ENCODE results near the gene PCDHB6. TPM values are rescaled to one million over a fixed set of nuclear protein-coding genes. Genes with fewer than 3 reads are reported as not detected.
A peak's percentile ranks its signal among the peaks of the same experiment; 100 is the strongest.
"Not testable (repeated sequence)": the region's sequence is repeated elsewhere in the genome, so short reads cannot be mapped to it uniquely, and the experiment has no call there.

Gene PCDHB6
- polyA plus RNA-seq, 3 donors from 2014 or later = not detected

DNA sequence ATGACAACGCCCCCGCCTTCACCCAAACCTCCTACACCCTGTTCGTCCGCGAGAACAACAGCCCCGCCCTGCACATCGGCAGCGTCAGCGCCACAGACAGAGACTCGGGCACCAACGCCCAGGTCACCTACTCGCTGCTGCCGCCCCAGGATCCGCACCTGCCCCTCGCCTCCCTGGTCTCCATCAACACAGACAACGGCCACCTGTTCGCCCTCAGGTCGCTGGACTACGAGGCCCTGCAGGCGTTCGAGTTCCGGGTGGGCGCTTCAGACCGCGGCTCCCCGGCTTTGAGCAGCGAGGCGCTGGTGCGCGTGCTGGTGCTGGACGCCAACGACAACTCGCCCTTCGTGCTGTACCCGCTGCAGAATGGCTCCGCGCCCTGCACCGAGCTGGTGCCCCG is 29.5 kb downstream of the PCDHB6 start:
- not testable (repeated sequence) for H3K36me3 Mint-ChIP-seq, H3K27ac Mint-ChIP-seq, DNase-seq, H3K4me3 Mint-ChIP-seq, H3K4me1 Mint-ChIP-seq
- peaks cover 2 to 20% (median 10%) of the 10 kb centered on the region in 3 donors for H3K27me3 Mint-ChIP-seq (ENCODE audit: low read depth in 3 of 3)
- peaks cover 3 to 20% (median 16%) of the 10 kb centered on the region in 6 donors for H3K9me3 Mint-ChIP-seq

- H3K4me1 Mint-ChIP-seq, H3K4me3 Mint-ChIP-seq, DNase-seq, H3K27ac Mint-ChIP-seq, H3K36me3 Mint-ChIP-seq: not testable (repeated sequence)
- H3K27me3 Mint-ChIP-seq (ENCODE audit: low read depth in 3 of 3) = peaks cover 2 to 21% (median 10%) of the 10 kb centered on the region in 3 donors
- peaks cover 4 to 23% (median 20%) of the 10 kb centered on the region in 6 donors for H3K9me3 Mint-ChIP-seq
Observed at GRCh38 chr5:141179876-141180275, 30.0 kb downstream of the PCDHB6 start.

GRCh38 chr5:141180313-141180712 is 30.5 kb downstream of the PCDHB6 start:
- Mint-ChIP-seq H3K4me1 (no peaks in the 10 kb centered on the region), H3K27ac (no peak overlapping the region), H3K4me3 (no peak overlapping the region), H3K36me3 (peaks cover 0 to 13% (median 4%) of the 10 kb centered on the region in 3 donors), H3K9me3 (peaks cover 7 to 26% (median 19%) of the 10 kb centered on the region in 6 donors), H3K27me3 (ENCODE audit: low read depth in 3 of 3) (peaks cover 2 to 21% (median 6%) of the 10 kb centered on the region in 3 donors)
- DNase-seq = no peak

DNA sequence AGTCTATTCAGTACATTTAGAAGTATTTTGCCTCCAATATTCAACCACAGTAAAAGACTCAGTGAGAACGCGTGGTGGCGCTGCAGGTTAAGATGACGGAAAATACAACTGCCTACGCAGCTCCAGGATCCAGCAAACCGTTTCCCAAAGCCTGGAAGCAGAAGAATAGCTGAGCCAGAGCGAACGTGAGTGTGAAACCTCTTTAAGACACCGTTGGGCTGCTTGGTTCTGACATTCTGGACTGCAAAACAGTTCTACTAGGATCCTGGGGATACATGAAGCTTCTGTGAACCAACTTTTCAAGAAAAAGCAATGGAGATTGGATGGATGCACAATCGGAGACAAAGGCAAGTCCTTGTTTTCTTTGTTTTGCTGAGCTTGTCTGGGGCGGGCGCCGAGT is 32.4 kb downstream of the PCDHB6 start, which contains the start of gene PCDHB16:
Gene PCDHB16, plus strand, starts transcription at position 140 of the 400 bp plus-strand sequence. Its CDS starts 173 bp downstream, at position 313.
- Mint-ChIP-seq H3K36me3 (peaks cover 4 to 13% (median 4%) of the 10 kb centered on the region in 3 donors), H3K9me3 (peaks cover 12 to 33% (median 23%) of the 10 kb centered on the region in 6 donors), H3K27me3 (ENCODE audit: low read depth in 3 of 3) (peaks cover 4 to 21% (median 8%) of the 10 kb centered on the region in 3 donors), H3K4me1 (peaks cover 3 to 6% of the 10 kb centered on the region in 2 donors), H3K4me3 (no peak within 1 kb of the TSS), H3K27ac (no peak within 1 kb of the TSS)
- no peak for DNase-seq

DNA sequence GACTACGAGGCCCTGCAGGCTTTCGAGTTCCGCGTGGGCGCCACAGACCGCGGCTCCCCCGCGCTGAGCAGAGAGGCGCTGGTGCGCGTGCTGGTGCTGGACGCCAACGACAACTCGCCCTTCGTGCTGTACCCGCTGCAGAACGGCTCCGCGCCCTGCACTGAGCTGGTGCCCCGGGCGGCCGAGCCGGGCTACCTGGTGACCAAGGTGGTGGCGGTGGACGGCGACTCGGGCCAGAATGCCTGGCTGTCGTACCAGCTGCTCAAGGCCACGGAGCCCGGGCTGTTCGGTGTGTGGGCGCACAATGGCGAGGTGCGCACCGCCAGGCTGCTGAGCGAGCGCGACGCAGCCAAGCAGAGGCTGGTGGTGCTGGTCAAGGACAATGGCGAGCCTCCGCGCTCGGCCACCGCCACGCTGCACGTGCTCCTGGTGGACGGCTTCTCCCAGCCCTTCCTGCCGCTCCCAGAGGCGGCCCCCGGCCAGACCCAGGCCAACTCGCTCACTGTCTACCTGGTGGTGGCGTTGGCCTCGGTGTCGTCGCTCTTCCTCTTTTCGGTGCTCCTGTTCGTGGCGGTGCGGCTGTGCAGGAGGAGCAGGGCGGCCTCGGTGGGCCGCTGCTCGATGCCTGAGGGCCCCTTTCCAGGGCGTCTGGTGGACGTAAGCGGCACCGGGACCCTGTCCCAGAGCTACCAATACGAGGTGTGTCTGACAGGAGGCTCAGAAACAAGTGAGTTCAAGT is 34.4 kb downstream of the PCDHB6 start:
- H3K36me3 Mint-ChIP-seq = peaks cover 4 to 13% (median 4%) of the 10 kb centered on the region in 3 donors
- peaks cover 5 to 28% (median 12%) of the 10 kb centered on the region in 3 donors for H3K27me3 Mint-ChIP-seq (ENCODE audit: low read depth in 3 of 3)
- H3K4me3 Mint-ChIP-seq, H3K27ac Mint-ChIP-seq, DNase-seq, H3K4me1 Mint-ChIP-seq: not testable (repeated sequence)
- H3K9me3 Mint-ChIP-seq = peaks cover 17 to 46% (median 27%) of the 10 kb centered on the region in 6 donors

DNA sequence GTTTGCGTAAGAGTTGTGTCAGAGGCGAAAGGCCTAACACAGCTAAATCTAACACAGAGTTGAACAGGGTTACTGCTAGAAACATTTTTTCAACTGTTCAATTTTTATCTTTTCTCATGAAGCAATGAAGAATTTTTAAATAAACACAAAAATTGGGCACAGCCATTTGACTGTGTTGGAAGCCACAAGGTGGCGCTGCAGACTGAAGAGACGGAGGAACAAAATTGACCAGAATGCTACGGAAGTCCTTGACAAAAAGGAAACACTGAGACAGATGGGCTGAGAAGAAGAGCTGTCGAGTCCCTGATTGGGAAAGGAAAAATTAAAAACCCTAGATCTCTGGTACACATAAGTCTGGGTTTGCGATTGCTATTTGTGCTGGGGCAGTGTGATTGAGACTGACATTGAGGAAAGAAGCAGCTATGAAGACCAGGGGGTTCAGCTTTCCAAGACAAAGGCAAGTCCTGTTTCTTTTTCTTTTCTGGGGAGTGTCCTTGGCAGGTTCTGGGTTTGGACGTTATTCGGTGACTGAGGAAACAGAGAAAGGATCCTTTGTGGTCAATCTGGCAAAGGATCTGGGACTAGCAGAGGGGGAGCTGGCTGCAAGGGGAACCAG is 37.1 kb downstream of the PCDHB6 start, which contains the start of gene PCDHB9:
Gene PCDHB9, plus strand, starts transcription at position 265 of the 616 bp plus-strand sequence. Its CDS starts 158 bp downstream, at position 423.
- Mint-ChIP-seq H3K4me1 (peaks cover 5 to 6% of the 10 kb centered on the region in 2 donors), H3K4me3 (peak within 1 kb of the TSS in 4 of 5 donors; percentile 0 to 52 (median 40)), H3K27ac (no peak within 1 kb of the TSS), H3K9me3 (peaks cover 14 to 69% (median 29%) of the 10 kb centered on the region in 6 donors), H3K27me3 (ENCODE audit: low read depth in 3 of 3) (peaks cover 4 to 36% (median 19%) of the 10 kb centered on the region in 3 donors), H3K36me3 (peaks cover 4 to 17% (median 4%) of the 10 kb centered on the region in 3 donors)
- DNase-seq = peak in 1 of 3 donors; percentile 10

- H3K27me3 Mint-ChIP-seq (ENCODE audit: low read depth in 3 of 3) = peaks cover 6 to 33% (median 18%) of the 10 kb centered on the region in 3 donors
- H3K36me3 Mint-ChIP-seq = peaks cover 3 to 13% (median 4%) of the 10 kb centered on the region in 3 donors
- not testable (repeated sequence) for H3K4me1 Mint-ChIP-seq, DNase-seq, H3K27ac Mint-ChIP-seq
- peak overlapping the region in 1 of 5 donors; percentile 2 for H3K4me3 Mint-ChIP-seq
- peaks cover 11 to 66% (median 32%) of the 10 kb centered on the region in 6 donors for H3K9me3 Mint-ChIP-seq
Observed at GRCh38 chr5:141188682-141189081, 38.8 kb downstream of the PCDHB6 start.

GRCh38 chr5:141189131-141189530 is 39.3 kb downstream of the PCDHB6 start:
- peaks cover 3 to 13% (median 4%) of the 10 kb centered on the region in 3 donors for H3K36me3 Mint-ChIP-seq
- H3K9me3 Mint-ChIP-seq = peaks cover 10 to 65% (median 32%) of the 10 kb centered on the region in 6 donors
- not testable (repeated sequence) for H3K4me3 Mint-ChIP-seq, H3K27ac Mint-ChIP-seq, DNase-seq, H3K4me1 Mint-ChIP-seq
- peaks cover 6 to 33% (median 18%) of the 10 kb centered on the region in 3 donors for H3K27me3 Mint-ChIP-seq (ENCODE audit: low read depth in 3 of 3)

DNA sequence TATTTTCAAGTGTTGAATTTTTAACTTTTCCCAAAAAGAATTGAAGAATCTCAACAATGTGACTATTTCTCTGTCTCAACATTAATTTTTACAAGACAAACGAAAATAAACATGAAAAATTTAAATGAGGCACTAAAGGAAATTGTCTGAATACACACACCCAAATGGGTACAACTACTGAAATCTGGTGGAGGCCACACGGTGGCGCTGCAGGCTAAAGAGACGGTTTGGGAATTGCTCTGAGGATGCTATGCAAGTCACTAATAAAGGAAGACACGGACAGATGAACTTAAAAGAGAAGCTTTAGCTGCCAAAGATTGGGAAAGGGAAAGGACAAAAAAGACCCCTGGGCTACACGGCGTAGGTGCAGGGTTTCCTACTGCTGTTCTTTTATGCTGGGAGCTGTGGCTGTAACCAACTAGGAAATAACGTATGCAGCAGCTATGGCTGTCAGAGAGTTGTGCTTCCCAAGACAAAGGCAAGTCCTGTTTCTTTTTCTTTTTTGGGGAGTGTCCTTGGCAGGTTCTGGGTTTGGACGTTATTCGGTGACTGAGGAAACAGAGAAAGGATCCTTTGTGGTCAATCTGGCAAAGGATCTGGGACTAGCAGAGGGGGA is 42.4 kb downstream of the PCDHB6 start, which contains the start of gene PCDHB10:
Gene PCDHB10, plus strand, starts transcription at position 244 of the 616 bp plus-strand sequence. Its CDS starts 200 bp downstream, at position 444.
- DNase-seq = peak in 1 of 3 donors; percentile 3
- Mint-ChIP-seq H3K4me1 (peaks cover under 1 to 3% of the 10 kb centered on the region in 2 donors), H3K9me3 (peaks cover 6 to 71% (median 37%) of the 10 kb centered on the region in 6 donors), H3K36me3 (peaks cover 0 to 10% (median 3%) of the 10 kb centered on the region in 3 donors), H3K27ac (no peak within 1 kb of the TSS), H3K4me3 (peak within 1 kb of the TSS in 1 of 5 donors; percentile 33), H3K27me3 (ENCODE audit: low read depth in 3 of 3) (peaks cover 4 to 31% (median 16%) of the 10 kb centered on the region in 3 donors)

DNA sequence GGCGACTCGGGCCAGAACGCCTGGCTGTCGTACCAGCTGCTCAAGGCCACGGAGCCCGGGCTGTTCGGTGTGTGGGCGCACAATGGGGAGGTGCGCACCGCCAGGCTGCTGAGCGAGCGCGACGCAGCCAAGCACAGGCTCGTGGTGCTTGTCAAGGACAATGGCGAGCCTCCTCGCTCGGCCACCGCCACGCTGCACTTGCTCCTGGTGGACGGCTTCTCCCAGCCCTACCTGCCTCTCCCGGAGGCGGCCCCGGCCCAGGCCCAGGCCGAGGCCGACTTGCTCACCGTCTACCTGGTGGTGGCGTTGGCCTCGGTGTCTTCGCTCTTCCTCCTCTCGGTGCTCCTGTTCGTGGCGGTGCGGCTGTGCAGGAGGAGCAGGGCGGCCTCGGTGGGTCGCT is 44.5 kb downstream of the PCDHB6 start:
- not testable (repeated sequence) for H3K4me3 Mint-ChIP-seq, H3K36me3 Mint-ChIP-seq, DNase-seq, H3K4me1 Mint-ChIP-seq, H3K27ac Mint-ChIP-seq
- H3K27me3 Mint-ChIP-seq (ENCODE audit: low read depth in 3 of 3) = peaks cover 4 to 25% (median 12%) of the 10 kb centered on the region in 3 donors
- H3K9me3 Mint-ChIP-seq = peaks cover 13 to 75% (median 38%) of the 10 kb centered on the region in 6 donors

- H3K36me3 Mint-ChIP-seq = peaks cover 0 to 14% (median 9%) of the 10 kb centered on the region in 3 donors
- no peak overlapping the region for H3K4me3 Mint-ChIP-seq
- peaks cover 0 to 1% of the 10 kb centered on the region in 2 donors for H3K4me1 Mint-ChIP-seq
- peaks cover 4 to 21% (median 8%) of the 10 kb centered on the region in 3 donors for H3K27me3 Mint-ChIP-seq (ENCODE audit: low read depth in 3 of 3)
- DNase-seq = no peak
- no peak overlapping the region for H3K27ac Mint-ChIP-seq
- H3K9me3 Mint-ChIP-seq = peaks cover 22 to 76% (median 41%) of the 10 kb centered on the region in 6 donors
Observed at GRCh38 chr5:141196363-141196762, 46.5 kb downstream of the PCDHB6 start.

GRCh38 chr5:141199359-141200235 is 49.7 kb downstream of the PCDHB6 start, which contains the start of gene PCDHB11:
Gene PCDHB11 (plus strand): TSS chr5:141199627. CDS start chr5:141199775, 148 bp downstream.
- Mint-ChIP-seq H3K4me3 (no peak within 1 kb of the TSS), H3K27me3 (ENCODE audit: low read depth in 3 of 3) (peaks cover 2 to 21% (median 5%) of the 10 kb centered on the region in 3 donors), H3K36me3 (peaks cover 0 to 8% (median 6%) of the 10 kb centered on the region in 3 donors), H3K4me1 (no peaks in the 10 kb centered on the region), H3K9me3 (peaks cover 15 to 66% (median 30%) of the 10 kb centered on the region in 6 donors), H3K27ac (no peak within 1 kb of the TSS)
- DNase-seq = no peak

Data from immature natural killer cell (primary cell).